H1 (cell line): ENCODE data around the gene TSPAN9. TPM values are rescaled to one million over a fixed set of nuclear protein-coding genes. Genes with fewer than 3 reads are reported as not detected.

Experiments used
- CTCF ChIA-PET: fragments of 300-600 bp; sonication (Branson Sonifier 250); formaldehyde crosslinking; loops from one replicate; lab custom pipeline; 2021; ENCODE audit not compliant: partially characterized antibody; lab: Charles Lee
- POLR2A ChIA-PET: fragments of 300-600 bp; sonication (Branson Sonifier 250); formaldehyde crosslinking; loops from one replicate; lab custom pipeline; 2021; ENCODE audit warnings: inconsistent platforms; ENCODE audit not compliant: partially characterized antibody; lab: Charles Lee
- DNase-seq, 2 experiments: peaks; one replicate each; pipeline versions ENCODE4 v3.0.0 to v3.0.0-alpha.2; 2010 to 2022; ENCODE audit warnings: low spot score in 2 of 2, low read depth in 1 of 2, mixed read lengths in 1 of 2
- FAIRE-seq: peaks from 2 replicates; lab custom pipeline; 2011; peaks lifted over from hg19 to GRCh38; lab: Jason Lieb, UNC
- H2AFZ ChIP-seq: 2 replicates; pipeline ENCODE4 v1.8.1; 2012; ENCODE audit warnings: low read length, inconsistent platforms
- H2AK5ac ChIP-seq: 2 replicates; pipeline ENCODE4 v1.6.1; 2013; ENCODE audit warnings: low read depth, low read length
- H2BK120ac ChIP-seq: replicated peaks from 2 replicates; pipeline ENCODE3; 2013; ENCODE audit warnings: low read depth, low read length, inconsistent platforms
- H2BK12ac ChIP-seq: 2 replicates; pipeline ENCODE4 v1.6.1; 2013; ENCODE audit warnings: low read depth, low read length
- H2BK15ac ChIP-seq: 2 replicates; pipeline ENCODE4 v1.6.1; 2013; ENCODE audit warnings: low read length
- H2BK20ac ChIP-seq: 2 replicates; pipeline ENCODE4 v1.6.1; 2013; ENCODE audit warnings: low read length
- H2BK5ac ChIP-seq: 2 replicates; pipeline ENCODE4 v1.6.1; 2013; ENCODE audit warnings: low read depth, low read length
- H3K14ac ChIP-seq: 2 replicates; pipeline ENCODE4 v1.6.1; 2013; ENCODE audit warnings: inconsistent platforms; ENCODE audit not compliant: insufficient read length
- H3K18ac ChIP-seq: 2 replicates; pipeline ENCODE4 v1.6.1; 2013; ENCODE audit warnings: low read length; ENCODE audit errors: extremely low read depth
- H3K23ac ChIP-seq: 2 replicates; pipeline ENCODE4 v1.6.1; 2013; ENCODE audit warnings: inconsistent platforms; ENCODE audit not compliant: insufficient read length
- H3K23me2 ChIP-seq: 2 replicates; pipeline ENCODE4 v1.6.1; 2013; ENCODE audit warnings: low read depth, low read length
- H3K27ac ChIP-seq: 2 replicates; pipeline ENCODE4 v1.6.1; 2011; ENCODE audit warnings: low read depth, low read length, inconsistent platforms
- H3K27me3 ChIP-seq, 4 experiments: replicated peaks in 1 of 4; 1 replicate in 1 of 4; 2 replicates in 3 of 4; pipeline versions ENCODE4 v1.6.1 to v1.8.1; 2011 to 2013; ENCODE audit warnings: low read length in 3 of 4, mild to moderate bottlenecking in 3 of 4, inconsistent platforms in 2 of 4, mixed read lengths in 2 of 4, moderate library complexity in 1 of 4; ENCODE audit not compliant: control insufficient read depth in 3 of 4, insufficient read depth in 3 of 4; ENCODE audit errors: extremely low read depth in 1 of 4
- H3K36me3 ChIP-seq, 4 experiments: 2 replicates each; pipeline versions ENCODE4 v1.6.1 to v1.8.1; 2011 to 2013; ENCODE audit warnings: mild to moderate bottlenecking in 4 of 4, low read length in 3 of 4, moderate library complexity in 2 of 4, control low read depth in 1 of 4, inconsistent platforms in 1 of 4; ENCODE audit not compliant: insufficient read depth in 4 of 4, control insufficient read depth in 2 of 4
- H3K4ac ChIP-seq: replicated peaks from 2 replicates; pipeline ENCODE3; 2013; ENCODE audit warnings: low read length, low read depth, mixed read lengths, inconsistent platforms; ENCODE audit not compliant: insufficient read length
- H3K4me1 ChIP-seq, 4 experiments: replicated peaks in 1 of 4; 1 replicate in 1 of 4; 2 replicates in 3 of 4; pipeline versions ENCODE4 v1.6.1 to v1.8.1; 2011 to 2013; ENCODE audit warnings: low read length in 3 of 4, inconsistent platforms in 2 of 4, mixed read lengths in 1 of 4; ENCODE audit not compliant: insufficient read depth in 4 of 4, control insufficient read depth in 3 of 4
- H3K4me2 ChIP-seq, 2 experiments: 2 replicates each; pipeline versions ENCODE4 v1.6.1 to v1.8.1; 2011 to 2013; ENCODE audit warnings: low read depth in 2 of 2, low read length in 2 of 2, control low read depth in 1 of 2, inconsistent platforms in 1 of 2, mild to moderate bottlenecking in 1 of 2; ENCODE audit not compliant: insufficient read depth in 1 of 2
- H3K4me3 ChIP-seq, 4 experiments: fragments of 200-600, 300-600 bp in 1 of 4; sonication (generic), shearing (Covaris generic), sonication (Bioruptor Twin) in 1 of 4; 2 replicates each; pipeline versions ENCODE4 v1.5.1 to v1.8.1; 2011 to 2016; ENCODE audit warnings: low read length in 4 of 4, low read depth in 3 of 4, control low read depth in 2 of 4, inconsistent platforms in 2 of 4, mild to moderate bottlenecking in 2 of 4, mixed read lengths in 1 of 4, moderate library complexity in 1 of 4; ENCODE audit not compliant: insufficient read depth in 2 of 4; ENCODE audit errors: extremely low read depth in 1 of 4
- H3K56ac ChIP-seq: replicated peaks from 2 replicates; pipeline ENCODE3; 2013; ENCODE audit warnings: low read depth, mild to moderate bottlenecking, mixed read lengths, low read length, inconsistent platforms; ENCODE audit not compliant: insufficient read length
- H3K79me1 ChIP-seq: 2 replicates; pipeline ENCODE4 v1.6.1; 2013; ENCODE audit warnings: low read depth, low read length, control low read depth
- H3K79me2 ChIP-seq, 2 experiments: 2 replicates each; pipeline versions ENCODE4 v1.6.1 to v1.8.1; 2012 to 2013; ENCODE audit warnings: low read length in 2 of 2, mild to moderate bottlenecking in 2 of 2, inconsistent platforms in 1 of 2; ENCODE audit not compliant: insufficient read depth in 2 of 2, control insufficient read depth in 1 of 2
- H3K9ac ChIP-seq, 4 experiments: replicated peaks in 1 of 4; 1 replicate in 1 of 4; 2 replicates in 3 of 4; pipeline versions ENCODE4 v1.6.1 to v1.8.1; 2011 to 2013; ENCODE audit warnings: low read depth in 3 of 4, low read length in 3 of 4, control low read depth in 2 of 4, mild to moderate bottlenecking in 2 of 4, moderate library complexity in 2 of 4, inconsistent platforms in 1 of 4; ENCODE audit errors: extremely low read depth in 1 of 4
- H3K9me3 ChIP-seq, 2 experiments: 2 replicates each; pipeline versions ENCODE4 v1.6.1 to v1.8.1; 2012 to 2013; ENCODE audit warnings: mild to moderate bottlenecking in 2 of 2, moderate library complexity in 2 of 2, control low read depth in 1 of 2, inconsistent platforms in 1 of 2, low read depth in 1 of 2, low read length in 1 of 2, mixed read lengths in 1 of 2; ENCODE audit not compliant: insufficient read depth in 2 of 2
- H4K20me1 ChIP-seq, 2 experiments: replicated peaks in 1 of 2; 2 replicates each; pipeline versions ENCODE3 to v1.8.1; 2011 to 2013; ENCODE audit warnings: inconsistent platforms in 2 of 2, low read length in 2 of 2, mild to moderate bottlenecking in 1 of 2; ENCODE audit not compliant: insufficient read depth in 2 of 2, control insufficient read depth in 1 of 2
- H4K5ac ChIP-seq: 2 replicates; pipeline ENCODE4 v1.6.1; 2013; ENCODE audit warnings: low read length, low read depth, mixed read lengths, inconsistent platforms; ENCODE audit not compliant: insufficient read length
- H4K8ac ChIP-seq: 2 replicates; pipeline ENCODE4 v1.8.0; 2013; ENCODE audit warnings: mild to moderate bottlenecking, moderate library complexity, low read length, inconsistent platforms; ENCODE audit not compliant: insufficient read depth; ENCODE audit errors: extremely low read depth
- H4K91ac ChIP-seq: replicated peaks from 2 replicates; pipeline ENCODE3; 2013; ENCODE audit warnings: low read length, mixed read lengths, inconsistent platforms; ENCODE audit not compliant: insufficient read length
- CTCF ChIP-seq, 3 experiments: IDR thresholded peaks; 1 replicate in 2 of 3; 2 replicates in 1 of 3; pipeline versions ENCODE4 v1.5.1 to v1.6.1; 2011; ENCODE audit warnings: low read length in 3 of 3, mild to moderate bottlenecking in 3 of 3, inconsistent platforms in 2 of 3, low read depth in 1 of 3, moderate library complexity in 1 of 3; ENCODE audit not compliant: insufficient read depth in 1 of 3; ENCODE audit errors: control extremely low read depth in 1 of 3
- WGBS, 2 experiments: shearing (Covaris generic) in 1 of 2; methylation state at CpG; one replicate each; pipeline versions ENCODE4 v1.1.6 to v1.1.7; 2013 to 2015; ENCODE audit warnings: low lambda C conversion rate in 2 of 2, mixed read lengths in 2 of 2, inconsistent platforms in 1 of 2, low coverage in 1 of 2, missing lambda C conversion rate in 1 of 2; ENCODE audit not compliant: insufficient replicate concordance in 2 of 2, insufficient coverage in 1 of 2, insufficient read length in 1 of 2; ENCODE audit errors: extremely low coverage in 1 of 2, missing lambda C conversion rate in 1 of 2; 5-methylcytosine and 5-hydroxymethylcytosine counted together
- polyA plus RNA-seq, 7 experiments: library from polyadenylated mRNA; depleted of rRNA in 3 of 7; stranded (reverse) in 5 of 7; unstranded in 2 of 7; fragments of >200 nt in 5 of 7; fragments of 200-250 nt in 2 of 7; gene quantifications; 1 replicate in 5 of 7; 2 replicates in 1 of 7; 4 replicates in 1 of 7; pipeline versions ENCODE4 v1.2.1 to v1.2.3, GENCODE V29; 2011 to 2013; ENCODE audit warnings: missing spikeins in 2 of 7, mixed read lengths in 2 of 7
- total RNA-seq: library from RNA; stranded (reverse); fragmentation: NEBNext Ultra II Directional; extraction: Animal tissue kit (Norgen Biotek cat#: 25700); gene quantifications from 2 replicates; pipeline ENCODE4 v1.2.1, GENCODE V29; 2021

TSPAN9 gene
- total and polyA plus RNA-seq, 2 of the 8 experiments (the other 6 are each of a cell fraction or from before 2014, with no cell fraction given) = 11.5 to 29.1 TPM

GRCh38 chr12:3256103-3256631 lies 179.0 kb downstream of the TSPAN9 start:
- ChIA-PET POLR2A (interaction anchor here (0.8 to 1.3 kb wide), 4 partner anchors 10 to 164 kb away, joined by 3 read pairs; no protein-coding TSS in a partner anchor), CTCF (interaction anchor here (0.9 to 8.2 kb wide), 15 partner anchors 8 to 152 kb away, joined by 3 to 77 read pairs (median 5); no protein-coding TSS in a partner anchor)
- H3K36me3 ChIP-seq = no peaks in the 10 kb centered on the region
- no peak overlapping the region for H4K5ac ChIP-seq
- no peak overlapping the region for H2BK5ac ChIP-seq
- H2BK120ac ChIP-seq = no peak overlapping the region
- H3K56ac ChIP-seq = no peak overlapping the region
- H3K9me3 ChIP-seq = no peaks in the 10 kb centered on the region
- no peak overlapping the region for H2BK15ac ChIP-seq
- no peak overlapping the region for H3K23ac ChIP-seq
- no peak for DNase-seq
- H3K4me3 ChIP-seq = no peak overlapping the region
- 0 out of 7 replicates have a peak, but pooled peaks cover 0 to 2% (median 0%) of the 10 kb centered on the region in 4 experiments for H3K4me1 ChIP-seq
- no peak for TF ChIP-seq CTCF (IDR thresholded peaks at IDR 0.05; ENCODE audit: control extremely low read depth in 1 of 3, insufficient read depth in 1 of 3, low read depth in 1 of 3, low read length in 3 of 3)
- H2AFZ ChIP-seq = no peak overlapping the region
- H3K18ac ChIP-seq = no peak overlapping the region
- H3K23me2 ChIP-seq = no peaks in the 10 kb centered on the region
- no peak overlapping the region for H3K4ac ChIP-seq
- H2AK5ac ChIP-seq = no peak overlapping the region
- H4K91ac ChIP-seq = no peak overlapping the region
- H3K27ac ChIP-seq = no peak overlapping the region
- no peak overlapping the region for H3K4me2 ChIP-seq
- H3K79me1 ChIP-seq = no peaks in the 10 kb centered on the region
- no peaks in the 10 kb centered on the region for H4K20me1 ChIP-seq
- no peaks in the 10 kb centered on the region for H3K27me3 ChIP-seq
- no peak for FAIRE-seq
- H4K8ac ChIP-seq = no peak overlapping the region
- H3K9ac ChIP-seq = no peak overlapping the region; a peak in 1 of 7 replicates
- H3K14ac ChIP-seq = no peak overlapping the region
- H2BK20ac ChIP-seq = no peak overlapping the region
- WGBS, 2 experiments = 88% methylated on average over 26 of the region's 26 CpGs; no CpG with 5 or more reads in 1 of the 2 experiments
- no peak overlapping the region for H2BK12ac ChIP-seq
- no peaks in the 10 kb centered on the region for H3K79me2 ChIP-seq
